Body of pancreas (tissue), 4 donors: Measurements from ENCODE around the gene PATE1. TPM values are rescaled to one million over a fixed set of nuclear protein-coding genes. Genes with fewer than 3 reads are reported as not detected.

ENCODE experiments used
- ATAC-seq: fragments of 150-250 bp; one replicate; pipeline ENCODE4 v1.9.1; 2016
- DNase-seq, 4 donors: peaks; one replicate each; pipeline ENCODE4 v3.0.0-alpha.2; 2019
- H3K27ac ChIP-seq, 4 donors: fragments of 200-600 bp; sonication (generic); 1 replicate in 3 of 4; 2 replicates in 1 of 4; pipeline versions ENCODE4 v1.5.1 to v1.6.1; 2016 to 2019; ENCODE audit warnings: mild to moderate bottlenecking in 1 of 4, mixed read lengths in 1 of 4, moderate library complexity in 1 of 4
- H3K27me3 ChIP-seq, 2 donors: fragments of 200-600 bp; sonication (generic); one replicate each; pipeline ENCODE4 v1.6.0; 2016; ENCODE audit warnings: mild to moderate bottlenecking in 1 of 2
- H3K36me3 ChIP-seq, 2 donors: fragments of 200-600 bp; sonication (generic); replicated peaks in 1 of 2; 2 replicates each; pipeline ENCODE4 v1.5.1; 2016; ENCODE audit warnings: low read depth in 2 of 2; ENCODE audit not compliant: insufficient read depth in 1 of 2
- H3K4me1 ChIP-seq: fragments of 200-600 bp; sonication (generic); one replicate; pipeline ENCODE4 v1.6.0; 2016
- H3K4me3 ChIP-seq, 2 donors: fragments of 200-600 bp; sonication (generic); 1 replicate in 1 of 2; 2 replicates in 1 of 2; pipeline ENCODE4 v1.5.1; 2016 to 2019
- H3K9me3 ChIP-seq, 3 donors: fragments of 200-600 bp; sonication (generic); 1 replicate in 2 of 3; 2 replicates in 1 of 3; pipeline ENCODE4 v1.5.1; 2016
- POLR2A ChIP-seq, 3 donors: fragments of 450-650 bp; IDR thresholded peaks; one replicate each; pipeline ENCODE4 v1.6.1; 2016; ENCODE audit warnings: antibody characterized with exemption in 3 of 3, mild to moderate bottlenecking in 2 of 3
- WGBS, 2 donors: methylation state at CpG; one replicate each; pipeline ENCODE4 v1.1.5; 2017; 5-methylcytosine and 5-hydroxymethylcytosine counted together
- intact Hi-C: fragments of 100-400 bp; cut with DNase I; formaldehyde crosslinking; loops from one replicate; pipeline ENCODE4 v1.15.1; 2023
- total RNA-seq, 2 donors: library from RNA; depleted of rRNA; stranded (reverse); fragments of >200 nt; gene quantifications; one replicate each; pipeline ENCODE4 v1.1.0, GENCODE V29; 2016
- TF ChIP-seq, protein P1 (sequence below), 7 experiments: fragments of 450-650 bp in 4 of 7; fragments of 200-600 bp in 3 of 7; sonication (generic) in 3 of 7; IDR thresholded peaks; one replicate each; pipeline ENCODE4 v1.5.1; 2016 to 2019; ENCODE audit warnings: antibody characterized with exemption in 7 of 7

The PATE1 gene
- total RNA-seq, 2 donors from 2014 or later = not detected

DNA sequence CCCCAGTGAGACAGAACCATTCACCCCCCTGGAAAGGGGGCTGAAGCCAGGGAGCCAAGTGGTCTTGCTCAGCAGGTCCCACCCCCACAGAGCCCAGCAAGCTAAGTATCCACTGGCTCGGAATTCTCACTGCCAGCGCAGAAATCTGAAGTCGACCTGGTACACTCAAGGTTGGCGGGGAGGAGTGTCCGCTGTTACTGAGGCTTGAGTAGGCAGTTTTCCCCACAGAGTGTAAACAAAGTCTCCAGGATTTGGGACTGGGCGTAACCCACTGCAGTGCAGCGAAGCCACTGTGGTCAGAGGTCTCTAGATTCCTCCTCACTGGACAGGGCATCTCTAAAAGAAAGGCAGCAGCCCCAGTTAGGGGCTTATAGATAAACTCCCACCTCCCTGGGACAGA, 10.0 kb downstream of the PATE1 start:
- ATAC-seq = no peak
- DNase-seq = no peak
- Histone ChIP-seq H3K4me3 (no peak overlapping the region), H3K27ac (no peak overlapping the region), H3K36me3 (no peaks in the 10 kb centered on the region), H3K9me3 (no peaks in the 10 kb centered on the region), H3K27me3 (no peaks in the 10 kb centered on the region), H3K4me1 (no peaks in the 10 kb centered on the region)
- intact Hi-C loops = no loop called here
- WGBS, 2 donors = 74 to 77% methylated on average over 6 to 7 of the region's 7 CpGs
- TF ChIP-seq POLR2A (IDR thresholded peaks at IDR 0.05) = no peak
- TF ChIP-seq, protein P1, sequence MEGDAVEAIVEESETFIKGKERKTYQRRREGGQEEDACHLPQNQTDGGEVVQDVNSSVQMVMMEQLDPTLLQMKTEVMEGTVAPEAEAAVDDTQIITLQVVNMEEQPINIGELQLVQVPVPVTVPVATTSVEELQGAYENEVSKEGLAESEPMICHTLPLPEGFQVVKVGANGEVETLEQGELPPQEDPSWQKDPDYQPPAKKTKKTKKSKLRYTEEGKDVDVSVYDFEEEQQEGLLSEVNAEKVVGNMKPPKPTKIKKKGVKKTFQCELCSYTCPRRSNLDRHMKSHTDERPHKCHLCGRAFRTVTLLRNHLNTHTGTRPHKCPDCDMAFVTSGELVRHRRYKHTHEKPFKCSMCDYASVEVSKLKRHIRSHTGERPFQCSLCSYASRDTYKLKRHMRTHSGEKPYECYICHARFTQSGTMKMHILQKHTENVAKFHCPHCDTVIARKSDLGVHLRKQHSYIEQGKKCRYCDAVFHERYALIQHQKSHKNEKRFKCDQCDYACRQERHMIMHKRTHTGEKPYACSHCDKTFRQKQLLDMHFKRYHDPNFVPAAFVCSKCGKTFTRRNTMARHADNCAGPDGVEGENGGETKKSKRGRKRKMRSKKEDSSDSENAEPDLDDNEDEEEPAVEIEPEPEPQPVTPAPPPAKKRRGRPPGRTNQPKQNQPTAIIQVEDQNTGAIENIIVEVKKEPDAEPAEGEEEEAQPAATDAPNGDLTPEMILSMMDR (IDR thresholded peaks at IDR 0.05) = no peak

- no peak for ATAC-seq
- intact Hi-C loops = no loop called here
Observed at GRCh38 chr11:125762445-125762844, 16.4 kb downstream of the PATE1 start.

GRCh38 chr11:125763483-125763882, 17.4 kb downstream of the PATE1 start:
- H3K27ac ChIP-seq = no peak overlapping the region
- H3K9me3 ChIP-seq = no peaks in the 10 kb centered on the region
- ATAC-seq = no peak
- H3K4me1 ChIP-seq = no peaks in the 10 kb centered on the region
- TF ChIP-seq, protein P1 (IDR thresholded peaks at IDR 0.05) = no peak
- TF ChIP-seq POLR2A (IDR thresholded peaks at IDR 0.05) = no peak
- intact Hi-C loops = no loop called here
- H3K36me3 ChIP-seq = no peaks in the 10 kb centered on the region
- DNase-seq = no peak
- H3K27me3 ChIP-seq = no peaks in the 10 kb centered on the region
- H3K4me3 ChIP-seq = no peak overlapping the region
- 78 to 87% methylated on average over 2 of the region's 2 CpGs for WGBS, 2 donors

More at GRCh38 chr11:125762445-125762844, 16.4 kb downstream of the PATE1 start:
- Histone ChIP-seq H3K9me3 (no peaks in the 10 kb centered on the region), H3K27me3 (no peaks in the 10 kb centered on the region), H3K4me1 (no peaks in the 10 kb centered on the region), H3K36me3 (no peaks in the 10 kb centered on the region), H3K4me3 (no peak overlapping the region), H3K27ac (no peak overlapping the region)
- no peak for DNase-seq
- TF ChIP-seq, protein P1 (IDR thresholded peaks at IDR 0.05) = no peak
- no peak for TF ChIP-seq POLR2A (IDR thresholded peaks at IDR 0.05)
- 39 to 61% methylated on average over 1 of the region's 1 CpG for WGBS, 2 donors

DNA sequence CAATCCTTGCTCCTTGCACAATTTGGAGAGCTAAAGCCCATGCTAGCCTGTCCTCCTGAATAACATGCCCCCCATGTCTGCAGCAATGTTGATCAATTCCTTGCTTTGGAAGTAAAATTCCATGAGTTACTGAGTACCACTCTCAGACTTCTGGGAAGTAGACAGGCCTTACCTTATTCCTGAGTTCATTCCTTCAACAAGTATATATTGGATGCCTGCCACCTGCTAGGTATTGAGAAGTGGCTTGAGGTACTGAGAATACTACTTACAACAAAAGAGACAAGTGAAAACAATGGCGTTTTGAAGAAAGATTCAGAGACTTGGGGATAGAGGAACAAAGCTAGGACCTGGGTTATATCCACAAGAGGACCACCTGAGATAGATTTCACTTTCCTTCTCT, 20.2 kb downstream of the PATE1 start:
- Histone ChIP-seq H3K9me3 (no peaks in the 10 kb centered on the region), H3K4me3 (no peak overlapping the region), H3K27ac (no peak overlapping the region), H3K27me3 (no peaks in the 10 kb centered on the region), H3K4me1 (no peaks in the 10 kb centered on the region), H3K36me3 (no peaks in the 10 kb centered on the region)
- no peak for ATAC-seq
- no peak for DNase-seq
- no peak for TF ChIP-seq POLR2A (IDR thresholded peaks at IDR 0.05)
- TF ChIP-seq, protein P1 (IDR thresholded peaks at IDR 0.05) = no peak
- intact Hi-C loops = no loop called here
- 24 to 40% methylated on average over 1 of the region's 1 CpG for WGBS, 2 donors

DNA sequence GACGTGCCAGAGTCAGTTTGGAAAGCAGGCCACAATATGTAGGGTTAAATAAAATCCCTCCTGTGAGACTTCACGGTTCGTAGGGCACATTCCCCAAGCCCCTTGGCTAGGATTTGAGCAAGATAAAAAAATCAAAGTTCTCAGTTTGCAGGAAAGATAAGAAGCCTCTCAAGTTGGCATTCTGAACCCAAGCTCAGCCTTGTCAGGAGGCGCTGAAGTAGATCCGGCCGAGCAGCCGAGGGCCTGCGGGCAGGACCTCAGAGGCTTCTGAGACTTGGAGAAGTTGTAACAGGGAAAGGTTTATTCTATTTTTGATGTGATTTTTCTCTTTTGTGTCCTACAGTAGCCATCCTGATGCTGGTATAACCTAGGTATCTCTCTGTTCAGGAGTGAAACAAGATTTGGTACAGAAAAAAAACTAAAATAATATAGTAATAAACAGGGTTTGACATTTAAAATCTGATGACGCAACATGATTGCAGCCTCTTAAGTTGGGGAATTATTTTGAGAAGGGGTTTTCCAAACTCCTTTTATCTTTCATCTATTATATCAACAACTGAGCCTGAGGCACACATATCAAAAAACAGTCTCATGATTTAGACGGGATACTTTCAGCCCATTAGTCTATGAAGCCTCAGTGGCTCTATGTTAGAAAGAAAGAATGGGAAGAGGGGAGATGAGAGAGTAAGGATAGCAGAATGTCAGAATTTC, 22.4 kb downstream of the PATE1 start:
- 33 to 43% methylated on average over 10 of the region's 10 CpGs for WGBS, 2 donors
- TF ChIP-seq, protein P1 (IDR thresholded peaks at IDR 0.05) = no peak
- no peak for TF ChIP-seq POLR2A (IDR thresholded peaks at IDR 0.05)
- no peaks in the 10 kb centered on the region for H3K36me3 ChIP-seq
- no peaks in the 10 kb centered on the region for H3K4me1 ChIP-seq
- H3K4me3 ChIP-seq = no peak overlapping the region
- H3K27ac ChIP-seq = no peak overlapping the region
- DNase-seq (no peak), ATAC-seq (no peak)
- H3K27me3 ChIP-seq = no peaks in the 10 kb centered on the region
- intact Hi-C loops = no loop called here
- no peaks in the 10 kb centered on the region for H3K9me3 ChIP-seq
